IMR-90 (cell line): Measurements from ENCODE around the gene ARHGAP5. TPM values are rescaled to one million over a fixed set of nuclear protein-coding genes. Genes with fewer than 3 reads are reported as not detected.

Experiments used
- ATAC-seq: fragments of 200-7000 bp; cut with Tn5 transposase; 2 replicates; pipeline ENCODE4 v1.9.1; 2020; ENCODE audit warnings: low read depth, mild to moderate bottlenecking, moderate library complexity
- BruUV-seq: library from RNA; stranded (reverse); fragments of 400-500 nt; replicated peaks from 2 replicates; lab custom pipeline; 2021; lab: Mats Ljungman, UMichigan
- CTCF ChIA-PET: fragments of 300-600 bp; formaldehyde crosslinking; extraction: SDS; loops from one replicate; lab custom pipeline; 2021; ENCODE audit warnings: antibody characterized with exemption; lab: Yijun Ruan, JAX
- POLR2A ChIA-PET: fragments of 300-600 bp; sonication (Branson Sonifier 250); formaldehyde crosslinking; loops from one replicate; lab custom pipeline; 2022; ENCODE audit warnings: antibody characterized with exemption; ENCODE audit not compliant: unreplicated experiment; lab: Charles Lee
- DNase-seq: peaks from one replicate; pipeline ENCODE4 v3.0.0; 2013
- H2AFZ ChIP-seq: replicated peaks from 2 replicates; pipeline ENCODE3; 2013; ENCODE audit warnings: low read length, mild to moderate bottlenecking; ENCODE audit not compliant: poor library complexity
- H2AK5ac ChIP-seq: 2 replicates; pipeline ENCODE4 v1.6.1; 2013; ENCODE audit warnings: low read depth, low read length, inconsistent platforms
- H2AK9ac ChIP-seq: replicated peaks from 2 replicates; pipeline ENCODE3; 2013; ENCODE audit warnings: mild to moderate bottlenecking, low read depth, low read length, moderate library complexity; ENCODE audit not compliant: poor library complexity
- H2BK120ac ChIP-seq: 2 replicates; pipeline ENCODE4 v1.6.1; 2013; ENCODE audit warnings: low read depth, low read length, inconsistent platforms
- H2BK15ac ChIP-seq: 3 replicates; pipeline ENCODE4 v1.6.1; 2013; ENCODE audit warnings: low read depth, low read length, inconsistent platforms
- H2BK20ac ChIP-seq: 2 replicates; pipeline ENCODE4 v1.6.1; 2013; ENCODE audit warnings: low read depth, mild to moderate bottlenecking, inconsistent platforms, low read length, moderate library complexity
- H2BK5ac ChIP-seq: 2 replicates; pipeline ENCODE4 v1.6.1; 2013; ENCODE audit warnings: mild to moderate bottlenecking, low read depth, low read length, inconsistent platforms; ENCODE audit not compliant: poor library complexity, severe bottlenecking
- H3K14ac ChIP-seq: replicated peaks from 2 replicates; pipeline ENCODE4 v1.6.1; 2013; ENCODE audit warnings: low read depth, low read length, inconsistent platforms
- H3K18ac ChIP-seq: 2 replicates; pipeline ENCODE4 v1.6.1; 2013; ENCODE audit warnings: low read depth, low read length, control low read depth
- H3K23ac ChIP-seq: 2 replicates; pipeline ENCODE4 v1.6.1; 2013; ENCODE audit warnings: low read depth, low read length, inconsistent platforms
- H3K27ac ChIP-seq: 2 replicates; pipeline ENCODE4 v1.5.1; 2013; ENCODE audit warnings: mild to moderate bottlenecking, control low read depth, low read length; ENCODE audit not compliant: insufficient read depth
- H3K27me3 ChIP-seq: 2 replicates; pipeline ENCODE4 v1.6.1; 2013; ENCODE audit warnings: low read length; ENCODE audit not compliant: control insufficient read depth, insufficient read depth
- H3K36me3 ChIP-seq: 2 replicates; pipeline ENCODE4 v1.6.1; 2013; ENCODE audit warnings: low read length, mixed read lengths; ENCODE audit not compliant: control insufficient read depth, insufficient read depth
- H3K4ac ChIP-seq: 2 replicates; pipeline ENCODE4 v1.6.1; 2013; ENCODE audit warnings: low read depth, low read length, inconsistent platforms
- H3K4me1 ChIP-seq: 2 replicates; pipeline ENCODE4 v1.6.1; 2013; ENCODE audit warnings: low read length, mixed read lengths; ENCODE audit not compliant: control insufficient read depth, insufficient read depth
- H3K4me2 ChIP-seq: 2 replicates; pipeline ENCODE4 v1.6.1; 2013; ENCODE audit warnings: low read depth, mild to moderate bottlenecking, control low read depth, low read length, moderate library complexity
- H3K4me3 ChIP-seq: 2 replicates; pipeline ENCODE4 v1.5.1; 2013; ENCODE audit warnings: low read depth, mild to moderate bottlenecking, control low read depth, low read length, moderate library complexity; ENCODE audit not compliant: insufficient read depth
- H3K56ac ChIP-seq: 2 replicates; pipeline ENCODE4 v1.6.1; 2013; ENCODE audit warnings: low read length, inconsistent platforms; ENCODE audit not compliant: insufficient read depth; ENCODE audit errors: extremely low read depth
- H3K79me1 ChIP-seq, 2 experiments: 2 replicates each; pipeline ENCODE4 v1.6.1; 2013; ENCODE audit warnings: low read length in 2 of 2, inconsistent platforms in 1 of 2, low read depth in 1 of 2
- H3K9ac ChIP-seq: 2 replicates; pipeline ENCODE4 v1.6.1; 2013; ENCODE audit warnings: low read depth, low read length, control low read depth
- H3K9me1 ChIP-seq: 2 replicates; pipeline ENCODE4 v1.6.1; 2013; ENCODE audit warnings: low read length, inconsistent platforms; ENCODE audit not compliant: insufficient read depth
- H3K9me3 ChIP-seq: 2 replicates; pipeline ENCODE4 v1.6.1; 2013; ENCODE audit warnings: low read length; ENCODE audit not compliant: control insufficient read depth, insufficient read depth
- H4K20me1 ChIP-seq: 2 replicates; pipeline ENCODE4 v1.6.1; 2013; ENCODE audit warnings: low read length, inconsistent platforms; ENCODE audit not compliant: insufficient read depth
- H4K5ac ChIP-seq: 2 replicates; pipeline ENCODE4 v1.6.1; 2013; ENCODE audit warnings: mild to moderate bottlenecking, low read depth, low read length, control low read depth
- H4K8ac ChIP-seq, 2 experiments: 2 replicates each; pipeline ENCODE4 v1.6.1; 2013; ENCODE audit warnings: low read depth in 2 of 2, low read length in 2 of 2, control low read depth in 1 of 2, inconsistent platforms in 1 of 2
- H4K91ac ChIP-seq: 2 replicates; pipeline ENCODE4 v1.6.1; 2013; ENCODE audit warnings: low read depth, low read length, inconsistent platforms; ENCODE audit not compliant: insufficient read depth
- BHLHE40 ChIP-seq: fragments of 150-350 bp; IDR thresholded peaks from 2 replicates; pipeline ENCODE4 v1.6.1; 2016; ENCODE audit warnings: mild to moderate bottlenecking, low read depth, low read length
- CHD1 ChIP-seq: IDR thresholded peaks from 2 replicates; pipeline ENCODE4 v1.6.1; 2012; ENCODE audit warnings: low read depth, low read length, improper control_type of control experiment
- CTCF ChIP-seq: conservative IDR thresholded peaks from 2 replicates; pipeline ENCODE4 v1.5.1; 2012; ENCODE audit warnings: mild to moderate bottlenecking, low read depth, low read length, improper control_type of control experiment
- ELK1 ChIP-seq: fragments of 150-350 bp; IDR thresholded peaks from 2 replicates; pipeline ENCODE4 v1.6.1; 2016; ENCODE audit warnings: low read depth, mild to moderate bottlenecking, low read length, moderate library complexity, borderline replicate concordance
- FOS ChIP-seq: fragments of 150-350 bp; IDR thresholded peaks from 2 replicates; pipeline ENCODE4 v1.6.1; 2016; ENCODE audit warnings: low read depth, low read length
- MAFK ChIP-seq: IDR thresholded peaks from 2 replicates; pipeline ENCODE4 v1.6.1; 2012; ENCODE audit warnings: low read depth, low read length, improper control_type of control experiment
- MAZ ChIP-seq: IDR thresholded peaks from 2 replicates; pipeline ENCODE4 v1.6.1; 2012; ENCODE audit warnings: low read depth, mild to moderate bottlenecking, low read length, improper control_type of control experiment, moderate library complexity, borderline replicate concordance
- MXI1 ChIP-seq: IDR thresholded peaks from 2 replicates; pipeline ENCODE4 v1.6.1; 2012; ENCODE audit warnings: low read depth, mild to moderate bottlenecking, low read length, moderate library complexity, borderline replicate concordance
- NFE2L2 ChIP-seq: fragments of 150-350 bp; IDR thresholded peaks from 2 replicates; pipeline ENCODE4 v1.6.1; 2016; ENCODE audit warnings: low read depth, mild to moderate bottlenecking, low read length
- POLR2A ChIP-seq: IDR thresholded peaks from 2 replicates; pipeline ENCODE4 v1.6.1; 2012; ENCODE audit warnings: mild to moderate bottlenecking, low read depth, low read length
- RCOR1 ChIP-seq: IDR thresholded peaks from 2 replicates; pipeline ENCODE4 v1.6.1; 2012; ENCODE audit warnings: mild to moderate bottlenecking, low read length, improper control_type of control experiment; ENCODE audit not compliant: insufficient replicate concordance
- SMC3 ChIP-seq: fragments of 150-350 bp; IDR thresholded peaks from 2 replicates; pipeline ENCODE4 v1.6.1; 2016; ENCODE audit warnings: low read depth, mild to moderate bottlenecking, antibody characterized with exemption, low read length, moderate library complexity
- USF2 ChIP-seq: fragments of 150-350 bp; IDR thresholded peaks from 2 replicates; pipeline ENCODE4 v1.6.1; 2017; ENCODE audit warnings: mild to moderate bottlenecking, antibody characterized with exemption, low read length, low read depth
- WGBS, 2 experiments: methylation state at CpG; one replicate each; pipeline versions ENCODE4 v1.1.5 to v1.1.7; 2013; ENCODE audit warnings: missing lambda C conversion rate in 2 of 2; ENCODE audit not compliant: insufficient read length in 1 of 2; ENCODE audit errors: extremely low coverage in 2 of 2; 5-methylcytosine and 5-hydroxymethylcytosine counted together
- dilution Hi-C: fragments of 300-500 bp; cut with HindIII; formaldehyde crosslinking; loops from one replicate; pipeline ENCODE4 v1.14.3; 2018; ENCODE audit warnings: low sequenced_read_pairs; ENCODE audit not compliant: unreplicated experiment
- in situ Hi-C: fragments of 300-500 bp; cut with MboI; formaldehyde crosslinking; loops from 3 replicates; pipeline ENCODE4 v1.14.3; 2019; ENCODE audit warnings: low sequenced_read_pairs, inconsistent platforms, mixed read lengths
- intact Hi-C: fragments of 100-400 bp; cut with micrococcal nuclease; formaldehyde crosslinking; loops from 2 replicates; pipeline ENCODE4 v1.10.0; 2022
- polyA plus RNA-seq, 3 experiments: library from polyadenylated mRNA; depleted of rRNA; stranded (reverse); fragments of >200 nt; gene quantifications; 2 replicates each; pipeline ENCODE4 v1.2.3, GENCODE V29; 2012; ENCODE audit warnings: low replicate concordance in 1 of 3
- total RNA-seq: library from RNA; depleted of rRNA; stranded (reverse); fragments of >200 nt; gene quantifications from 2 replicates; pipeline ENCODE4 v1.2.3, GENCODE V29; 2012

Gene ARHGAP5
- total and polyA plus RNA-seq, 2 of the 4 experiments (the other 2 are of a cell fraction), result 7.4 to 45.3 TPM

DNA sequence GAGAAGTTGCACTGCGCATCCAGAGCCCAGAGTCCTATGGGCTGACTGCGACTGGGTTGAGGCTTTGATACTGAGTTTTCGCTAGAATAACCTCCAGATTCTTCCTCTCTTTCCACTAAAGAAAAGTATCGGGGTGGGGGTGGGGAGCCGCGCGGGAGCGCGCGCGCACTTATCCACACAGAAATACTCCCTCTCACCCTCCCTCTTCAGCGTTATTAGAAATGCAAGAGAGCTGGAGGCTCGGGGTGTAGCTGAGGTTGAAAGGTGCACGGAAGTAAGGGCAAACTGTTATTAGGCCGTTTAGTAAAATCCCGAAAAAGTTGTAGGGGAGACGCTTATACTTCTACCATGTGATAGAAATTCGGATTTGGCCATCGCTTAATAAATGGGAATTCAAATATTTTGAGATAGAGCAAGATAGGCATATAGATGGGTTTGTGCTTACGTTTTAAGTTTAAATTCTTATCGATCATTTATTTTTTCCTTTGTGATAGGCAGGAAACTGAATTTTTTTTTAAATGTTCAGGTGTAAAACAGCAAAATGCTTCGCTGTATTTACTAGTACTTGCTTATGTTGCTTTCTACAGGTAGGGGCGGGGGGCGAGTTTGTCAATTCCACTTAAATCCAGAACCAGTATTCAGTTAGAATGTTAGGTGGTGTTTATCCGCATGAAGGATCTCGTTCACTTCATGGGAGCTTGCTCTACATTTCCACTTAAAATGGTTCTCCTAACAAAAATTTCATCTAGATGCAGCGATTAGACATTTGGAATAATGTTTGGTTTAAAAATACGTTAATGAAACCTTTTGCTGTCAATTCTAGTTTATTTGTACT is 1.1 kb downstream of the ARHGAP5 start:
- BruUV-seq, result no TSS peak
- POLR2A ChIA-PET, result interaction anchor here (0.6 to 0.7 kb wide), 2 partner anchors 412 to 623 kb away, joined by 3 to 9 read pairs; no protein-coding TSS in a partner anchor
- ATAC-seq, result no peak
- TF ChIP-seq CTCF (no peak), ELK1 (no peak), BHLHE40 (no peak), MAZ (no peak), MXI1 (no peak), MAFK (no peak), RCOR1 (no peak), FOS (no peak), SMC3 (no peak), POLR2A (no peak), CHD1 (no peak), NFE2L2 (no peak), USF2 (no peak)

More for the DNA sequence above, 1.1 kb downstream of the ARHGAP5 start:
- peak overlapping the region; percentile 10; the same call in 1 of the 2 replicates for H2BK20ac ChIP-seq
- H3K27ac ChIP-seq, result peak overlapping the region; percentile 89
- CTCF ChIA-PET, result interaction anchor here (0.5 kb wide), 1 partner anchor 177 kb away, joined by 3 read pairs; no protein-coding TSS in a partner anchor
- peak overlapping the region; percentile 91 for H3K56ac ChIP-seq
- dilution Hi-C loops, result no loop called here
- H2AK9ac ChIP-seq, result peak overlapping the region; percentile 94
- peak overlapping the region; percentile 92 for H2AFZ ChIP-seq
- no peaks in the 10 kb centered on the region for H3K9me3 ChIP-seq
- peak overlapping the region; percentile 53; the same call in 1 of the 3 replicates for H2BK15ac ChIP-seq
- H2AK5ac ChIP-seq, result peak overlapping the region; percentile 75
- no peaks in the 10 kb centered on the region for H3K9me1 ChIP-seq
- H3K27me3 ChIP-seq, result no peaks in the 10 kb centered on the region
- peak overlapping the region; percentile 99 for H3K23ac ChIP-seq
- peak overlapping the region; percentile 77 for H3K18ac ChIP-seq
- H3K14ac ChIP-seq, result peak overlapping the region; percentile 96
- H2BK120ac ChIP-seq, result peak overlapping the region; percentile 51; the same call in 1 of the 2 replicates
- H3K4me1 ChIP-seq, result peaks cover 2% of the 10 kb centered on the region; the same call in 1 of the 2 replicates
- peak overlapping the region; percentile 84 for H4K91ac ChIP-seq
- peaks cover 47% of the 10 kb centered on the region for H4K20me1 ChIP-seq
- peak overlapping the region; percentile 87 for H3K9ac ChIP-seq
- peak; percentile 24 for DNase-seq
- peak overlapping the region; percentile 83 for H3K4me2 ChIP-seq
- peak overlapping the region; percentile 42 to 82; a peak in 3 of 4 replicates for H4K8ac ChIP-seq
- H3K4ac ChIP-seq, result peak overlapping the region; percentile 79
- H3K79me1 ChIP-seq, result peaks cover 6 to 20% of the 10 kb centered on the region in 2 experiments; a peak in 3 of 4 replicates
- no CpG with 5 or more reads among the region's 28 CpGs for WGBS, 2 experiments
- peak overlapping the region; percentile 91 for H2BK5ac ChIP-seq
- no peaks in the 10 kb centered on the region for H3K36me3 ChIP-seq
- intact Hi-C loops, result loop anchor here (2.0 to 5.0 kb wide), 2 partner anchors 21 to 294 kb away; no protein-coding TSS in a partner anchor
- in situ Hi-C loops, result no loop called here
- peak overlapping the region; percentile 47; the same call in 1 of the 2 replicates for H4K5ac ChIP-seq
- H3K4me3 ChIP-seq, result peak overlapping the region; percentile 78
